Measurements from ENCODE around the gene PARP12.

DNA sequence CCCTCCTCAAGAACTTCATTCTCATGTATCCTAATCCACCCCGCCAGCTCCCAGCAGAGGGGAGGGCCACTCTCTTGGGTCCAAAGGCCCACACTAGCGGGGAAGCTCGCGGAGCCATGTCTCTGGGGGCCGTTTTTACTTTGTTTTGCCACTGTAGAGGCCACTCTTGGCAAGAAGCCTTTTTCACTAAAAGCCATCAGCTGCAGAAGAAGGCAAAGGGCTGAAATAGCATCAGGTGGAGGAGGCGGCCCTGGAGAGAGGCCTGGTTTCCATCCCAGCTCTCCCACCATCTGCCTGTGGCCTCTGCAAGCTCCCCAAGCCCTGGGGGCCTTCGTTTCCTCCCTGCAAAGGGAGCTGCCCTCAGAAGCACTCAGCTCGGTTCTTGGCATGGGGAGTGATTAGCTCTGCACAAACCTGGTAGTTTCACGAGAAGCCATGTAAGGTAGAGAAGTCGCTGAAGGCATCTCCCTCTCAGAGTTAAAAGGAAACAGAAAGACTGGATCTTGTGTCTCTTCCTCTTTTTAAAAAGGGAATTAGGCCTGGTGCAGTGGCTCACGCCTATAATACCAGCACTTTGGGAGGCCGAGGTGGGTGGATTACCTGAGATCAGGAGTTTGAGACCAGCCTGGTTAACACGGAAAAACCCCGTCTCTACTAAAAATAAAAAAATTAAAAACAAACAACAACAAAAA, 70.3 kb downstream of the PARP12 start:
- TF ChIP-seq SRSF1 (optimal IDR thresholded peaks at IDR 0.05; ENCODE audit: low read depth, low read length) (no peak), MAFK (conservative IDR thresholded peaks at IDR 0.05 in 1 of 2, IDR thresholded peaks at IDR 0.05 in 1 of 2; ENCODE audit: low read length in 2 of 2) (no peak), KAT8 (CRISPR knock-in tag; IDR thresholded peaks at IDR 0.05) (no peak), ZNF670 (CRISPR knock-in tag; IDR thresholded peaks at IDR 0.05; ENCODE audit: borderline replicate concordance) (no peak), KLF6 (CRISPR knock-in tag; IDR thresholded peaks at IDR 0.05) (no peak)
